Stimulated activated CD8-positive, alpha-beta memory T cell treated with anti-CD3 and anti-CD28 coated beads, Interleukin-4, amount 100 ng/mL, for 1 hour (primary cell): ENCODE results near the gene FOSL2.

Source experiments
- DNase-seq, 2 donors: peaks; one replicate each; pipeline ENCODE4 v3.0.0-alpha.2; 2020; ENCODE audit warnings: low read depth in 2 of 2, low spot score in 1 of 2

Gene FOSL2

GRCh38 chr2:28394331-28394877 is 1.7 kb downstream of the FOSL2 start:
- DNase-seq, result no peak

- no peak for DNase-seq
These were observed 2.3 kb downstream of the FOSL2 start for GRCh38 chr2:28394997-28395333.

- DNase-seq, result no peak
These were observed 2.8 kb downstream of the FOSL2 start for GRCh38 chr2:28395334-28396061.

GRCh38 chr2:28397043-28397381 is 4.4 kb downstream of the FOSL2 start:
- DNase-seq, result no peak

- no peak for DNase-seq
These were observed 5.6 kb downstream of the FOSL2 start for GRCh38 chr2:28398101-28398834.

- DNase-seq, result no peak
These were observed 6.6 kb downstream of the FOSL2 start for GRCh38 chr2:28399289-28399688.

GRCh38 chr2:28399956-28400355 is 7.3 kb downstream of the FOSL2 start:
- no peak for DNase-seq

GRCh38 chr2:28400419-28400818 is 7.8 kb downstream of the FOSL2 start:
- no peak for DNase-seq

GRCh38 chr2:28400921-28401320 is 8.3 kb downstream of the FOSL2 start:
- no peak for DNase-seq

GRCh38 chr2:28401411-28401810 is 8.8 kb downstream of the FOSL2 start:
- no peak for DNase-seq

GRCh38 chr2:28401948-28402550 is 9.4 kb downstream of the FOSL2 start:
- no peak for DNase-seq

- DNase-seq, result no peak
These were observed 10.8 kb downstream of the FOSL2 start for GRCh38 chr2:28403370-28403956.

GRCh38 chr2:28404086-28404485 is 11.4 kb downstream of the FOSL2 start:
- DNase-seq, result no peak

GRCh38 chr2:28405537-28405936 is 12.9 kb downstream of the FOSL2 start:
- DNase-seq, result no peak

GRCh38 chr2:28406276-28407096 is 13.8 kb downstream of the FOSL2 start:
- DNase-seq, result peak; percentile 44 to 57

GRCh38 chr2:28407131-28407975 is 14.7 kb downstream of the FOSL2 start:
- DNase-seq, result no peak

- no peak for DNase-seq
These were observed 15.5 kb downstream of the FOSL2 start for GRCh38 chr2:28407976-28408690.

- peak; percentile 50 to 64 for DNase-seq
These were observed 16.3 kb downstream of the FOSL2 start for GRCh38 chr2:28408764-28409599.
